GM13977 (cell line): ENCODE results near the gene PXMP2.

ENCODE experiments used
- DNase-seq: peaks from one replicate; pipeline ENCODE4 v3.0.0; 2012; ENCODE audit warnings: low spot score
- in situ Hi-C: fragments of 300-500 bp; cut with MboI; formaldehyde crosslinking; loops from one replicate; pipeline ENCODE4 v1.12.0; 2022; ENCODE audit warnings: low sequenced_read_pairs, low pct_unique_long_range_greater_than_20kb, mixed read lengths, inconsistent platforms; ENCODE audit not compliant: unreplicated experiment
- TF ChIP-seq, protein P1 (sequence below): IDR thresholded peaks from 2 replicates; pipeline ENCODE4 v1.5.1; 2012; ENCODE audit warnings: mild to moderate bottlenecking, control low read depth; ENCODE audit not compliant: insufficient read depth; ENCODE audit errors: extremely low read depth, missing control alignments

Gene PXMP2

DNA sequence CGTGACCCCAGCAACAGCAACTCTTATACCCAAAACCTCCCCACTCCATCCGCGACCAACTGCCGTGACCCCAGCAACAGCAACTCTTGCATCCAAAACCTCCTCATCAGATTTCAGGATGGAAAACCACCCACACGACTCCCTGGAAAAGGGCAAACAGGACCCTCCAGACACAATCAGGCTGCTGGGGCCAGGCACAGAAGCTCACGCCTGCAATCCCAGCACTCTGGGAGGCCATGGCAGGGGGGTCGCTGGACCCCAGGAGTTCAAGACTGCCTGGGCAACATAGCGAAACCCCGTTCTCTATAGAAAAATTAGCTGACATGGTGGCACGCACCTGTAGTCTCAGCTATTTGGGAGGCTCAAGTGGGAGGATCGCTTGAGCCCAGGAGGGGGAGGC is 43.0 kb downstream of the PXMP2 start:
- TF ChIP-seq, protein P1, sequence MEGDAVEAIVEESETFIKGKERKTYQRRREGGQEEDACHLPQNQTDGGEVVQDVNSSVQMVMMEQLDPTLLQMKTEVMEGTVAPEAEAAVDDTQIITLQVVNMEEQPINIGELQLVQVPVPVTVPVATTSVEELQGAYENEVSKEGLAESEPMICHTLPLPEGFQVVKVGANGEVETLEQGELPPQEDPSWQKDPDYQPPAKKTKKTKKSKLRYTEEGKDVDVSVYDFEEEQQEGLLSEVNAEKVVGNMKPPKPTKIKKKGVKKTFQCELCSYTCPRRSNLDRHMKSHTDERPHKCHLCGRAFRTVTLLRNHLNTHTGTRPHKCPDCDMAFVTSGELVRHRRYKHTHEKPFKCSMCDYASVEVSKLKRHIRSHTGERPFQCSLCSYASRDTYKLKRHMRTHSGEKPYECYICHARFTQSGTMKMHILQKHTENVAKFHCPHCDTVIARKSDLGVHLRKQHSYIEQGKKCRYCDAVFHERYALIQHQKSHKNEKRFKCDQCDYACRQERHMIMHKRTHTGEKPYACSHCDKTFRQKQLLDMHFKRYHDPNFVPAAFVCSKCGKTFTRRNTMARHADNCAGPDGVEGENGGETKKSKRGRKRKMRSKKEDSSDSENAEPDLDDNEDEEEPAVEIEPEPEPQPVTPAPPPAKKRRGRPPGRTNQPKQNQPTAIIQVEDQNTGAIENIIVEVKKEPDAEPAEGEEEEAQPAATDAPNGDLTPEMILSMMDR, result no peak
- DNase-seq, result no peak
- in situ Hi-C loops, result no loop called here

DNA sequence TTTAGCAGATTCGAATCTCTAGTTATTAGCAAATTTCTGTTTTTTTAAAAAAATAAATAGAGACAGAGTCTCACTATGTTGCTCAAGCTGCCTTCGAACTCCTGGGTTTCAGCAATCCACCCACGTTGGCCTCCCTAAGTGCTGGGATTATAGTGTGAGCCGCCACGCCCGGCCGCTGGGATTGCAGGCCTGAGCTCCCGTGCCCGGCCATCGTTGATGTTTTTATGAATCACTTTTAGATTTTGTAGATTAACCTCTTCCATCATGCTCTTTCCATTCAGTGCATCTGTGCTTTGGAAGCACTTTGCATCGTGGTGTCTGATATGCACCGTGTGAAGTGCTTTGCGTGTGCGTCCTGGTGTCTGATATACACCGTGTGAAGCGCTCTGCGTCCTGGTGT is 44.2 kb downstream of the PXMP2 start:
- no peak for DNase-seq
- TF ChIP-seq, protein P1, result no peak
- in situ Hi-C loops, result no loop called here

DNA sequence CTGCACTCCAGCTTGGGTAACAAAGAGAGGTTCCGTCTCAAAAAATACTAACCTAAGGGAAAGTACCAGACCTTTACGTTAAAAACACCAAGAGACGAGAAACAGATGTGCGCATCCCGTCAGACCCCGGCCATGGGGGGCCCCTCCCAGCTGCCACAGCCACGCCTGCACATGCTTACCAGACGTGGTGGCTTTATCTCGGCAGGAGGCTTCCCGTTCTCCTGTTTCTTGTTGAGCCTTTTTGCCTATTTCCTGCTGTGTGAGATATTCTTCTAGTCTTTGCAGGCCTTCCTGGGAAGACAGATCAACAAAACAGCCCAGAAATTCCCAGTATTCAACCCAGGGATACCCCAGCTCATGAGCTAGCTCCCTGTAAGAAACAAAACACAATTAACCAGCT is 46.8 kb downstream of the PXMP2 start:
- DNase-seq, result no peak
- in situ Hi-C loops, result no loop called here
- TF ChIP-seq, protein P1, result no peak

DNA sequence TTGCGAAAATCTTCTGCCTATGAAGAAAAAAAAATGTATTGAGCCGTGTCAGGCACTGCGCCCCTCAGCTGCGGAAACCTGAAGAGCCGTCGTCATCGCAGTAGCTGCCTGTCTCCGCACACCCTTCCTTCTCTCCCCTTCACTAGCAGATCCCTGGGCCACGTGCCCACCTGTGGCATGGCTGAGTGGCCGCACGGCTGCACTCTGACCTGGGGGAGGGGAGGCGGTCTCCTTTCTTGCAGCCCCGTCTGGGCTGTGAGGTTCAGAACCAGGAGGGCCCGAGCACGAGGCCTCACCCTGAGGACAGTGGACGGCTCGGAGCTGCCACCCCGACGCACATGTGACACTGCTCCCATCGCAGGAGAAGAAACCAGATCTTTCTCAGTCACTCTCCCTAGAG is 48.1 kb downstream of the PXMP2 start:
- in situ Hi-C loops, result no loop called here
- no peak for DNase-seq
- TF ChIP-seq, protein P1, result no peak

DNA sequence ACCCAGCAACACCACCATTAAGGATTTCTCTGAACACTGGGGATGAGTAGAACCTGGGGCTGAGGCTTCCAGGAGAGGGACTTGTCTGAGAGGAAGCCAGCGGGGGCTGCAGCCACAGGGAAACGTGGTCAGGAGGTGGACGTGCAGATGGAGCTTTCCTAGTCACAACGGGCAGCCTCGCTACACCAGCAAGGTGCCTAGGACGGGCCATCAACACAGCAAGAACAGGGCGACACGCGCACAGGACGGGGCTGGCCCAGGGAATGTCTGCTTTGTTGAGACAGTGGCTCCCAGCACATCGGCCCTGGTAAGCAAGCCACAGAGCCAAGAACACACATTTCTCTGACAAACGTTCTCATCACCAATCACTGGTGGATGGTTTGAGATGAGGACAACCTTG is 49.0 kb downstream of the PXMP2 start:
- no peak for DNase-seq
- in situ Hi-C loops, result no loop called here
- TF ChIP-seq, protein P1, result no peak

DNA sequence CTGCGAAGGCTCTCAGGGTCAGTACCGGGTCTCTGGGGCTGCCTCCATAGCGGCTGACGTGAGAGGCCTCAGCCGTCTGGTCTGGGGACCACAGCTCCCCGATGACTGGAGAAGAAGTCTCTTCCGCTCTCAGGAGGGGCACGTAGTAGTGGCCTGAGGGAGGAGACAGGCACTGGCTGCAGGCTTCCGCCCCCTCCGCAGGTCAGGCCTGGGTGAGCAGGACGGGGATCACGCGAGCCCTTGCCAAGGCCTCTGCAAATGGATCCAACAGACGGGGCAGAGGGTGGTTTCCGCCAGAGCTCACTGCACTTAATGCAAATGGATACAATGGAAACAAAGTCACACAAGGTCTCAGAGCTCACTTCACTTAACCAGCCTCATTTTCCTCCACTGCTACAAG is 49.5 kb downstream of the PXMP2 start:
- in situ Hi-C loops, result no loop called here
- no peak for DNase-seq
- TF ChIP-seq, protein P1, result no peak
